ENCODE data around the gene IRF1. TPM values are rescaled to one million over a fixed set of nuclear protein-coding genes. Genes with fewer than 3 reads are reported as not detected.

The IRF1 gene
- total RNA-seq, 1 donor from 2014 or later = 2.9 TPM

DNA sequence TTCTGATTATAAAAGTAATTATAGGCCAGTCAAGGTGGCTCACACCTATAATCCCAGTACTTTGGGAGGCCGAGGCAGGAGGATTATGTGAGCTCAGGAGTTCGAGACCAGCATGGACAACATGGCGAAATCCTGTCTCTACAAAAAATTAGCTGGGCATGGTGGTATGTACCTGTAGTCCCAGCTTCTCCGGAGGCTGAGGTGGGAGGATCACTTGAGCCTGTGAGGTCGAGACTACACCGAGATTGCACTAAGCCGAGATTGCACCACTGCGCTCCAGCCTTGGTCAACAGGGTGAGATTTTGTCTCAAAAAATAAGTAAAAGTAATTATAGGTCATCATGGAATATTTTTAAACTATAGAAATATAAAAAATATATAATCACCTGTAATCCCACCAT lies 18.1 kb downstream of the IRF1 start:
- DNase-seq (ENCODE audit: low read depth) = no peak
- Histone ChIP-seq H3K36me3 (ENCODE audit: control insufficient read depth, insufficient read depth, low read length) (no peaks in the 10 kb centered on the region), H3K4me3 (ENCODE audit: low read depth, low read length) (no peak overlapping the region), H3K27me3 (ENCODE audit: control insufficient read depth, insufficient read depth, low read length) (no peaks in the 10 kb centered on the region)
- no peak for FAIRE-seq
- TF ChIP-seq CTCF (IDR thresholded peaks at IDR 0.05; ENCODE audit: insufficient read depth, low read length, severe bottlenecking) = no peak

DNA sequence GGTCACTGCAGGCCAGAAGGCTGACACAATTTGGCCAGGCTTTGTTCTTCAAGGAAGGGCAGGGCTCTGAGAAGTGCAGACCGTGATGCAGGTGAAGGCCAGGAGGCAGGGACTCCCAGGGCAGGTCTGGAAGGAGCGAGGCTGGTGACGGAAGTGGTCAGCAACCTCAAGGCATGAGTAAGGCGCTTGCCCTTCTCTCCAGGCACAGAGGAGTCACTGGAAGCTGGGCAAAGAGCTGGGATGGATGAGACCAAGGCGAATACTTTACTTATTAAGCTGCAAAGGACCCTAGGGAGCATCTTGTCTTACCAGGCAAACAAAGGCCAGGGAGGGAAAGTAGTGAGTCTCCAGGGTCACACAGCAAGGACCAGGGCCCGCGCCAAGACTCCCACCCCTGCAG lies 18.6 kb downstream of the IRF1 start:
- TF ChIP-seq CTCF (IDR thresholded peaks at IDR 0.05; ENCODE audit: insufficient read depth, low read length, severe bottlenecking) = no peak
- FAIRE-seq (no peak), DNase-seq (ENCODE audit: low read depth) (no peak)
- Histone ChIP-seq H3K36me3 (ENCODE audit: control insufficient read depth, insufficient read depth, low read length) (no peaks in the 10 kb centered on the region), H3K27me3 (ENCODE audit: control insufficient read depth, insufficient read depth, low read length) (no peaks in the 10 kb centered on the region), H3K4me3 (ENCODE audit: low read depth, low read length) (no peak overlapping the region)

- TF ChIP-seq CTCF (IDR thresholded peaks at IDR 0.05; ENCODE audit: insufficient read depth, low read length, severe bottlenecking) = no peak
- FAIRE-seq (no peak), DNase-seq (ENCODE audit: low read depth) (no peak)
- Histone ChIP-seq H3K36me3 (ENCODE audit: control insufficient read depth, insufficient read depth, low read length) (no peaks in the 10 kb centered on the region), H3K27me3 (ENCODE audit: control insufficient read depth, insufficient read depth, low read length) (no peaks in the 10 kb centered on the region), H3K4me3 (ENCODE audit: low read depth, low read length) (no peak overlapping the region)
Observed at GRCh38 chr5:132471151-132471907, 19.2 kb downstream of the IRF1 start.

- no peak for TF ChIP-seq CTCF (IDR thresholded peaks at IDR 0.05; ENCODE audit: insufficient read depth, low read length, severe bottlenecking)
- Histone ChIP-seq H3K36me3 (ENCODE audit: control insufficient read depth, insufficient read depth, low read length) (no peaks in the 10 kb centered on the region), H3K27me3 (ENCODE audit: control insufficient read depth, insufficient read depth, low read length) (no peaks in the 10 kb centered on the region), H3K4me3 (ENCODE audit: low read depth, low read length) (no peak overlapping the region)
- no peak for FAIRE-seq
- DNase-seq (ENCODE audit: low read depth) = no peak
Observed at GRCh38 chr5:132470596-132470995, 20.0 kb downstream of the IRF1 start.

DNA sequence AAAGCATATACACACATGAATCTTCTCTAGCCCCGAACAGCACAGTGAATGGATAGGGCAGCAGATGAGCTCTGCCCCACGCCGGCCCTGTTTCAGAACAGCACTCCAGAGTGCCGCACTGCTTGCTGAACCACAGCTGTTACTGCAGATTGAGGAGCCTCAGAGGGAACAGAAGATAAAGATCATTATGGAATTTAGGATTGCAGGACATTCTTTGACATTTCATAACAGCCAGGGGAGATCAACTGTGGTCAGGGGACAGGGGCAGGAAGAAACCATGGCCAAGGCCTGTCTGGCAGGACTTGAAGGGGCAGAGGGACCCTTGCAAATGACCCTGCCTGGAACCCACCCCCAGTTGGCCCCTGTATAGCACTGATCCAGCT lies 20.6 kb downstream of the IRF1 start:
- H3K4me3 ChIP-seq (ENCODE audit: low read depth, low read length) = no peak overlapping the region
- H3K27me3 ChIP-seq (ENCODE audit: control insufficient read depth, insufficient read depth, low read length) = no peaks in the 10 kb centered on the region
- FAIRE-seq (no peak), DNase-seq (ENCODE audit: low read depth) (no peak)
- no peak for TF ChIP-seq CTCF (IDR thresholded peaks at IDR 0.05; ENCODE audit: insufficient read depth, low read length, severe bottlenecking)
- H3K36me3 ChIP-seq (ENCODE audit: control insufficient read depth, insufficient read depth, low read length) = no peaks in the 10 kb centered on the region

Data from bronchial epithelial cell (primary cell).